GM19324 (cell line): ENCODE measurements around the gene SMAD3.
"Not testable (repeated sequence)": the region's sequence is repeated elsewhere in the genome, so short reads cannot be mapped to it uniquely, and the experiment has no call there.

ENCODE experiments used
- ATAC-seq: cut with Tn5 transposase; IDR thresholded peaks from one replicate; pipeline ENCODE4 v1.9.1; 2021; ENCODE audit warnings: mild to moderate bottlenecking, moderate library complexity; ENCODE audit not compliant: unreplicated experiment, low FRiP score

Gene SMAD3

DNA sequence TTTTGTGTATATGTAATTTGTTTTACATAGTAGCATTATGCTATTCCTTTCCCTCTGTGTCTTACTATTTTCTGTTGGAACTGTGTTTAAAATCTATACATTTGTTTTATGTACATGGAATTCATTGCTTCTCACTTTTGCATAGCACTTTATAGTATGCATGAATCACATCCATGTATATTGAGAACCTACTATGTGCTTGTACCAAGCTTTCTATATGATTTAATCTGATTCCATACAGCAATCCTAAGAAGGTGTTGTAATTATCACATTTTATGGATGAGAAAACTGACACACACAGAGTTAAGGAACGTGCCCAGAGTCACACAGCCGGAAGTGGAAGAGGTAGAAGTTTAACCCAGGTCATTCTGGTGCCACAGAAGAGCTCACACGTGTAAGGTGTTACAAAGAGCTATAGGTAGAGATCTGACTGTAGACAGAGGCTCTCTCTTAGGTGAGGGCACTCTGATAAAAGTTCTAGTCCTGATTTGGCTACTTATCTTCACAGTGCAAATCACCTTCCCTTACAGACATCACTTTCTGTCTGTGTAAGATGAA, 3.5 kb upstream of the SMAD3 start:
- ATAC-seq: no peak

DNA sequence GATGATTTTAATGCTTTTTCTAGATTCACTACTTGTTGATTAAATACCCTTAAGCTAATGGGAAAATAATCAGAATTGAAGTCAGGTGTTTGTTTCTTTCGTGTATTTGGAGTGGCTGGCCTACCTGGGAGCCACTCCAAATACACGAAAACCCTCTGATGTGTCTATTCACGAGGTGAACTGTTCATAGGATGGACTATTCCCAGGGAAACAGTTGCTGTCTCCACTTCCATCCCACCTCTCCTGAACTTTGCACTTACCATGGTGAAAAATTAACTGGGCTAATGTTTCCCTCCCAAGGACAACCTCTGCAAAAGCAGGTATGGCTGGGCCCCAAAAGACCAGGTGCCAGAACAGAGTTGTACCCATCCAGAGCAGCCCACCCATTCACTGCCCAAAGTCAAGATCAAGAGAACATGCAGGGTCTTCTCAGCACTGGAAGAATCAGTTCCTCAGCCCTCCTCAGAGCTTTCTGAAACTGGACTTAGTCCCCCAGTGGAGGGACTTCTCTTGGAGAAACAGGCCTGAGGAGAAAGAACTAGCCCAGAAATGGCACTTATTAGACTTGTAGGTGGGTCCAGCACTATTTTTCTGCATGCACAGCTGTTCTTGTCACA, 2.9 kb upstream of the SMAD3 start:
- ATAC-seq: no peak

DNA sequence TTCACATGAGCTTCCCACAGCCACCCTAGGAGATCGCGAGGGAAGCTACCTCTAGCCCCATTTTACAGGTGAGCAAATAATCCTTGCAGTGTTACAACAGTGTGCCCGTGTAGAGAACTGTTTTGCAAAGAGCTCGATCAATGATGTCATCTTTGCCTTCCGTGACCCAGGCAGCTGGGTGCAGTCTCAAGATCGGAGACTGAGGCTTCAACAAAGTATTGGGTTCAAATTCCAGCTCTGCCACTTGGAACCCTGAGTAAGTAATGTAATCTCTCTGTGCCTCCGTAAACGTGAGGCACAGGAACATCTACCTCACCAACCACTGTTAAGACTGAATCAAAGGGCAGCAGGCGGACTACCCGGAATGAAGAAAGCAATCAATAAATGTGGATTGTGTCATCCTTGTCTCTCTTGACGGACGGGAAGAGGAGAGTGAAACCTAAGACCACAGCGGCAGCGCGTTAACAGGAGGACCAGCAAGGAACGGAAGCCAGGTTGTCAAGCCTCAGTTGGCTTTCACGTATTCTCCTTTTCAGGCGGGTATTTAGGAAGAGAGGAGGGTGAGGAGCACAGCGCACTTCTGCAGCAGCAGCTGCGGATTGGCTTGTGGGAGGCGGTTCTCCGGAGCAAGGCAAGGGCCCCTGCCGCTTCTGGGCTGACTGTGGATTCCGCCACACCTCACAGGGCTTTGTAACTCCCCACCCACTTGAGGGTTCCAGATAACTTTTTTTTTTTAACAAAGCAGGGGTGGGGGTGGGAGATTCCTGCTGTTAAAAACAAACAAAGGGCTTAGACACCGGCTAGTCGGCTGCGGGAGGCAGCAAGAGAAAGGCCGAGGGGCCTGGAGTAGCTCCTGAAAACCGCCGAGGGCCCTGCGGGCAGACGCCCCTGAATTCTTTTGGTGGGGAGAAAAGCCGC, 1.5 kb upstream of the SMAD3 start:
- ATAC-seq: no peak

DNA sequence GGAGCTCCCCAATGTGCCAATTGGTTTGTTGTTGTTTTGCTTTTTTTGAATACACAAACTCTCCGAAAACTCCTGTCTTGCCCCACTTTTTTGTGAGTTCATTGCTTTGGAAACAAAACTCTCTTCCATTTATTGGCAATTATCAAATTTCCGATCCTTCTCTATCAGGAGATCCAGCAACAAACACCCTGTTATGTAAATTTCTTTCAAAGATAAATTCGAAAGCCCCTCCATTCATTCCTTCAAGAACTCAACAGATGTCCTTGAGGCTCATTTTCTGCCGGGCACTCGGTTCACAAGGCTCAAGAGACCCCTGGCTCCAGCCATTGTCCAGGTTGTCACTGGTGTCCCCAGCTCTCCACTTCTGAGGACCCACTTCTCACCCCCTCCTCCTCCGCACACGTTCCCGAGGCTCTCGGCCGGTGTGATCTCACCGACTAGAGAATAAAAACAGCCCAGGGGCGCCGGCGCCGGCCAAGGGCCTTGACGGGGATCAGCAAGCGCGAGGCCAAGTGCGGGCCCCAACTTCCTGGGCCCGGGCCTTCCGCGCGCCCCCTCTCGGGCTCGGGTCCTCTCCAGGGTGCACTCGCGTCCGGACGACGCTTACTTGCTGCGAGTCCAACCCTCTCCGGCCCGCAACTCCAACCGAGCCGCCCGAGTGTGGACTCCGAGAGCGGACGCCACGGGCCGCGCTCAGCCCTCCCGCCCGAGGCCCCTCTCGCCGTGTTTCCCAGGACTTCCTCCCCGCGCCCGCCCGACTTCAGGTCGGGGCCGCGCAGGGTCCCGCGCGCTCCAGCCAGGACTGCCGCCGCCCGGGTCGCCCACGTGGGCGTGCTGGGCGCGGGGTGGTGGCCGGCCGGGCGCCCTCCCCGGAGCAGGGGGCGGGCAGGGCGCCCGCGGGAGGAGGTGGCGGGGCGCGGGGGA, 533 bp upstream of the SMAD3 start:
- ATAC-seq: no peak

DNA sequence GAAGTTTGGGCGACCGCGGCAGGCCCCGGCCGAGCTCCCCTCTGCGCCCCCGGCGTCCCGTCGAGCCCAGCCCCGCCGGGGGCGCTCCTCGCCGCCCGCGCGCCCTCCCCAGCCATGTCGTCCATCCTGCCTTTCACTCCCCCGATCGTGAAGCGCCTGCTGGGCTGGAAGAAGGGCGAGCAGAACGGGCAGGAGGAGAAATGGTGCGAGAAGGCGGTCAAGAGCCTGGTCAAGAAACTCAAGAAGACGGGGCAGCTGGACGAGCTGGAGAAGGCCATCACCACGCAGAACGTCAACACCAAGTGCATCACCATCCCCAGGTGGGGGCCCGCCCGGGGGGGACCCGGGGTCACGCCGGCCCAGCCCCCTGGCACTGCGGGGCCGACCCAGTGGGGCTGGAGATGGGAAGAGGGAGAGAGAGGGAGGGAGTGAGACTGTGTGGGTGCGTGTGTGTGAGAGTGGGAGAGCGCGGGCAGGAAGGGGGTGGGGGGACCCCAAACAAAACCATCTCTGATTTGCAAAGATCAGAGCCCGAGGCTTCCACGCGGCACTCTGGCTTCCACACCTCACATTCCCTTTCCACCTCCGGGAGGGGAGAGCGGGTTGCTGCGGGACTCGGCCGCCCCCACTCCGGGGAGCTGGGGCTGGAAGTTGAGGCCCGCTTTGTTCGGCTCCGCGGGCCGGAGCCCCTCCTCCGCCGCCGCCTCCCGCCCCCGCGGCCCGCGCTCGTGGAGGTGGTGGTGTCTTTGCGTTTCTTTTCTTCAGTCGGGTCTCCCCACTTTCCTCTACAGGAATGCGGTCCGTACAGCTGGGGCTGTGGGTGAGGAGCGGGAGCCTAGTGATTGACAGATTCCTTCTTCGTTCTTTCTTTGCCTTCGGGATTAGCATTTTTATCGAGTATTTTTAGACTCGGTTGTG, 898 bp downstream of the SMAD3 start:
- ATAC-seq: no peak

DNA sequence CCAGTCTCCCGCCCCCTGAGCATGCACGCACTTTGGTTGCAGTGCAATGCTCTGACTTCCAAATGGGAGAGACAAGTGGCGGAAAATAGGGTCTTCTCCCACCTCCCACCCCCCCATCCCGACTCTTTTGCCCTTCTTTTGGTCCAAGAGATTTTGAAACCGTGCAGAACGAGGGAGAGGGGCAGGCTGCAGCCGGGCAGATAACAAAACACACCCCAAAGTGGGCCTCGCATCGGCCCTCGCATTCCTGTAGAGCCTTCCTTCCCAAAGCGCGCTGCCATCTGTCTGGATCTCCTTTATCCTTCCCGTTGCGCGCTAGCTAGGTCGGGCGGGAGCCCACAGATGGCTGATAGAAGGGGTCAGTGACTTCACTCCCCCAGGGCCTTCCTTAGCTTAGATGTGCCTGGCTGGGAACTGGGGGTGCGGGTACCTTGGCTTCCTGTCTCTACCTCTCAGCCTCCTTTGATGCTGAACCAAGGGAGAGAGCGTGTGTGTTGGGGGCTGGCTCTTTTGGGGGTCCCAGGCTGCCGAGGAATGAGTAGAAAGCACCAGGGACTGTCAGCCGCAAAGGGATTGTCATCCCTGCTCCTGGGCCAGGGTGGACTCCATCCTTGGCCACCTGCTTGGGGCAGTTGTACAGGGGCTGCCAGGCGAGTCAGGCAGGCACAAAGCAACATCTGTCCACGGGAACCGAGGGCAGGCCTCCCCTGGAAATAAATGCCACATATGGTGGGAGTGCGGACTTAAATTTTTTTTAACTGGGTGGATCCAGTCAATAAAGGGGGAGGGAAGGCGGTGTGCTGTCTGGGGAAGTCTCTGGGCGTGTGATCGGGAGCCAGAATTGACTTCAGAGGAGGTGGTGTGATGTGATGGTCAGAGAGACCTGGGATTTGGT, 1.8 kb downstream of the SMAD3 start:
- ATAC-seq: no peak

DNA sequence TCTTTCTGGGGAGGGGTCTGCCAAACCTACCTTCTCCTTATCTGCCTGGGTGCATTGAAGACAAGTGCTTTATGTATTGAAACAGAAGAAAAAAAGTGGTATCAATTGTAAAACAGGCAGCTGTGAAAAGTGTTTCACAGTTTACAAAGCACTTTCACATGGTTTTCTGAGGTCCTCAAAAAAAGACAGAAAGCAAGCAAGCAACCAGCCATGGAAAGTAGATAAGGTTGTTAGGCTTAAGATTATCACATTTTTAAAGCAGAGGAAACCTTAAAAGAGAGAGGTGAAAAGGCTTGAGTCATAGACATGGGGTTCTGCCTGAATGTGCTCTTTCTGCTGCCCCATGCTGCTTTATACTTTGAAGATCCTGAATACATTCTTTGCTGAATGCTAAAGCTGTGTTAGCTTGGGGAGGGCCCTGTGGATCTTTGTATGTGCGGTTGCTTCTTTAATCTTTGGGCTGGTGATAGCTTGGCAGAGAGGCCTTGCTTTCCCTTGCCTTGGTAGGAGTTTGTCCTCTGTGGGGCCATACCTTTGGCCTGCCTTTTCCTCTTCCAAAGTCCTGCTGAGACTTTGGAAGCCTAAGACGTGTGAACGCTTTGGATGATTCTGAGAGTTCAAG, 2.6 kb downstream of the SMAD3 start:
- no peak for ATAC-seq

DNA sequence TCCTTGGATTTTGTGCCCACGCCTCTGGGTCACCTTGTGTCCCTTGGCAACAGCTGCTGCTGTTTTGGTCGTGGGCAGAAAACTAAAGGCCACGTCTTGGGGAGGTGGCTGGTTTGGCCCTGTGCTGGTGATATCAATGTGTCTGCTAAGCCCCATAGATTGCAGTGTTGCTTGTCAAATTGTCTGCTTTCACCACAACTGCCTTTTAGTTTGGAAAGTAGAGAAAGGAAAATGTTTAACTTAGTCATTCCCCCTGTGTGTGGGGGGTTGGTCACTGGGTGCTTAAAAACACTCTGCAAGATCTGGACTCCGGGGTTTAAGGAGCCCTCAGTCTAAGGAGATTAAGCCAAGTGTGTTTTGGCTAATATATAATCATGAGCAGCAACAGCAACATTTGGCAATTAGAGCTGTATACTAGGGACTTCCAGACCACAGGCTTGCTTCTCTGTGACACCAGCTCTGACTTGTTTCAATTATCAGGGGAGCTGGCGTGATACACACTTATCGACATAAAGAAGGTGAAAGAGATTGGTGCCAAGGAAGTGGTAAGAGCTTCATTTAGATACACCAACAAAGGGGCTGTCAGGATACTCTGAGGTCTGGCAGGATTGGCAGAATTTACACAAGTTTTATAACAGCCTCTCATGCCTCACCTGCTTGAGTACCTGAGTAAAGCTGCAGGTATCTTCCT, 3.5 kb downstream of the SMAD3 start:
- no peak for ATAC-seq

DNA sequence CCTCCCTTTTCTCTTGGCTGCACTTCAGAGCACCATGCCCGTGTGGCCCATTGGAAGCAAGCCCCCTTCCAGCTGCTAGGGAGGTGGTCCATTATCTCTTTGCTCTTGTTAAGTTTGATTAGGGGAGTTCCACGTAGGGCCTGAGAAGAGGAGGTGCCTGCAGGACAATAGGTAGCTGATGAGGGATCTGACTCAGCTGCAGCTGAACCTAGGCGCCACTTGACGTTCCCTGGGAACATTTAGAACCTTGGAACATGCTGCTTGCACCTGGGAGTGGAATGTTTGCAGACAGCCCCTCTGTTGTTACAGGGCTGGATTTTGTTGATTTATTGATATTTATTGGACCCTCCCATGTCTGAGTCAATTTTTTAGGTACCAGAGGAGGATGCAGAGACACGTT, 4.7 kb downstream of the SMAD3 start:
- ATAC-seq: no peak

DNA sequence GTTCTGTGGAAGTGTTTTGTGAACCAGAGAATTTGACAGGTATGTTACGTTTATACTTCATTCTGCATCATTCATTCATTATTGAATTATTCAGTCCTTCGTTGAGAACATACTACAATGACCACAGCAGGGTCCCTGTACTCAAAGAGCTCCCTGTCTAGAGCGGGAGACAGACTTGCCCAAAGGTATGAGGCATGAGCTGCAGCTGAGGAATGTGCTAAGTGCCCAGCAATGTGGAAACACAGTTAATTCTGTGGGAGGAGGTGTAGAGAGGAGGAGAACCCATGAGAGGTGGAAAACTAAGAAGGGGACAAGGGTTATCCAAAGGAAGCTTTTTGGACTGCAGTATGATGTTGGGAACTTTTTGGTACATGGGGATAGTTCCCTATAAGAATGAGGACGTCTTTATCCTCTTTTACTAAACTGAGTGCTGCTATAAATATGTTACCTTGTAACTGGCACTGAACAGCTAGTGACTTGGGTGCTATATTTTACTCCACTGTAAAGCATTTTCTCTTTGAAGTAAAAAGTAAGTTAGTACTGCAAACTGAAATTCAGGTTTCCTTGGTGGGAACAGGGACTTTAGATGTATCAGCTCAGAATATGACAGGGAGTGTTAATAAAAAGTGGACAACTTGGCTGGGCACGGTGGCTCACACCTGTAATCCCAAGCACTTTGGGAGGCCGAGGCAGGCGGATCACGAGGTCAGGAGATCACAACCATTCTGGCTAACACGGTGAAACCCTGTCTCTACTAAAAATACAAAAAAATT, 5.7 kb downstream of the SMAD3 start:
- ATAC-seq: no peak

DNA sequence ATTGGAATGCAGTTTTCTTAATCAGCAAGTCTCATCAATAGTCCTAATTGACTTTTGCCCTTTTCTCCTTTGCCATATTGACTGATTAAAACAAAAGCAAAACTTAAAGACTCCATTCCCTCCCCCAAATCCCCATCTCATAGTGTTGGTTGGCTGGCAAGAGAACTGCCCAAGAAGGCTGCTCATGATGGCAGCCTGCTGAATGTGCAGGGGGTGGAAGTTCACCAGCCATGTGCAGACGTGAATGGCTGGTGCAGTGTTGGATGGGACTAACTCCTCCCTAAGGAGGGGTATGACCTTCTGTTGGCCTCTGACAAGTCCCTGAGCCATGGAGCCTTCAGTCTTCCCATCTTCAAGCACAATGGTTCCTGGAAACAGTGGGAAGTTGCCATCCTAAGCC, 7.0 kb downstream of the SMAD3 start:
- no peak for ATAC-seq

DNA sequence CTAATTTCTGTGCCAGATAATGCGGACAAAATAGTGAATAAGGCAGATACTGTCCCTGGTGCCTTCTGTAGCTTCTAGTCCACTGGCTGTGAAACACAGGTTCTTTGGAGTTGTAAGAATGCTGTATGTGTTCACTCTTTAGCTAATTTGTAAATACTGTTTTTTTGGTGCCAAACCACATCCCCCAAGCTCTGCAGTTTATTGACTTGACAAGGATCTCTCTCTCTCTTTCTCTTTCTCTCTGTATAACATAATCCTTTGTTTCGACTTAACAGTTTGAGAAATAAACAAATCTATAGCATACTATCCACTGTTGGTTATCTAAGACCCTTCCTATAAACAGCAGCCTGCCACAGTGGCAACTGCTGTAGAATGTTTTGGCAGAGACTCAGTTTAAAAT, 7.6 kb downstream of the SMAD3 start:
- no peak for ATAC-seq

DNA sequence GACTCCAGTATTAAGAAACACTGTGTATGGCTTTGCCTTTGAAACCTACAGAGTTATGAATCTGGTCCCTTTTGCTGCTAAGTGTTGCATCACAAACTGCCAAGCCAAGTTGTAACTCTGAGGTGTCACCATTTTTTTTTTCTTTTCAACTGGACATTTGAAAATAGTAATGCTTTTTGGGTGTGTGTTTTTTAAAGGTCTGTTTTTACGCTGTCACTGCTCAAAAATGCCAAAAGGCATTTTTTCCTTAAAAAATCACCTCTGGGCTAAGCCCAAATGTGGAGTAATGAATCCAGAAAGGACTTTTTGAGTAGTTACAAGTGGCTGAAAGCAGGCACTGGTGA, 9.5 kb downstream of the SMAD3 start:
- ATAC-seq: no peak

DNA sequence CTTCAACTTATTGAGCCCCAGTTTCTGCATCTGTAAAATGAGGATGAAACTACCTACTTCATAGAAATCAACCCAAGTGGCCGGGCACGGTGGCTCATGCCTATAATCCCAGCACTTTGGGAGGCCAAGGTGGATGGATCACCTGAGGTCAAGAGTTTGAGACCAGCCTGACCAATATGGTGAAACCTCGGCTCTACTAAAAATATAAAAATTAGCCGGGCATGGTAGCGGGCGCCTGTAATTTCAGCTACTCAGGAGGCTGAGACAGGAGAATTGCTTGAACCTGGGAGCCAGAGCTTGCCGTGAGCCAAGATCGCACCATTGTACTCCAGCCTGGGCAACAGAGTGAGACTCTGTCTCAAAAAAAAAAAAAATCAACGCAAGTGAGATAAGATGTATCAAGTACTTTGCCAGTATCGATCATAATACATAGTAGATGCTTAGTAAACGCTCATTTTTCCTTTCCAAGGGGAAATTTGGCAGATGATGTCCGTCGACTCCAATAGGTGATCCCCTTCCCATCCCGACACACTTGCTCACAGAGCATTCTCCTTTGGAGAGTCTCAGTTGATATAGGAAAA, 10.2 kb downstream of the SMAD3 start:
- not testable (repeated sequence) for ATAC-seq

DNA sequence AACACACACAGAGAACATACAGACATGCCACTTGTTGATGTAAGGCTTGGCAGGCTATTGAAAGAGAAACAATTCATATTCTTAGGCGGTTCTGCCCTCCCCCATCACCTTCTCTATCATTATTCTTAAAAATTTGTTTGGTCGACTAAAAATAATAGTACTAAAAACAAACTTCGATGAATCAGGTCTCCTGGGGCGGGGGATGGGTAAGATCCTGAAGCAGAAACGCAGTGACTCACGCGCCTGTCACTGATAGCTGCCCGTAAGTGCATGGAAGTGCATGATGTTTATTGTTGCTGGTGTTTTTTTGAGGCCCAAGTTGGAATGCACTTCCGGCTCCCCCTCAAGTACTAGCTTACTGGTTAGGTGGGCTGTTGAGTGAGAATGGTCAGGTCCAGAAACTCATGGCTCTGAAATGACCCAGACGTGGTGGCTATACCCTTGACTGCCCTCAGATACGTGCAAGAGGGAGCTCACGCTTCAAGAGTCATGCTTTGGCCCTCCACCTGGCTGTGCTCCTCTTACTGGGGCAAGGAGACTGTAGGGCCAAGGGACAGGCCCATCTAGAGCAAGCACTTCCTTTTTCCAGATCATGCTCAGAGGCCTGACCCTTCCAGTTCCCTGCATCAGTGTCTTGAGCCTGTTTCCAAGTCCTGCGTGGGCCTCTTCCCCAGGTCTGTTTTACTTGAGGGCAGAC, 10.9 kb downstream of the SMAD3 start:
- ATAC-seq: no peak

DNA sequence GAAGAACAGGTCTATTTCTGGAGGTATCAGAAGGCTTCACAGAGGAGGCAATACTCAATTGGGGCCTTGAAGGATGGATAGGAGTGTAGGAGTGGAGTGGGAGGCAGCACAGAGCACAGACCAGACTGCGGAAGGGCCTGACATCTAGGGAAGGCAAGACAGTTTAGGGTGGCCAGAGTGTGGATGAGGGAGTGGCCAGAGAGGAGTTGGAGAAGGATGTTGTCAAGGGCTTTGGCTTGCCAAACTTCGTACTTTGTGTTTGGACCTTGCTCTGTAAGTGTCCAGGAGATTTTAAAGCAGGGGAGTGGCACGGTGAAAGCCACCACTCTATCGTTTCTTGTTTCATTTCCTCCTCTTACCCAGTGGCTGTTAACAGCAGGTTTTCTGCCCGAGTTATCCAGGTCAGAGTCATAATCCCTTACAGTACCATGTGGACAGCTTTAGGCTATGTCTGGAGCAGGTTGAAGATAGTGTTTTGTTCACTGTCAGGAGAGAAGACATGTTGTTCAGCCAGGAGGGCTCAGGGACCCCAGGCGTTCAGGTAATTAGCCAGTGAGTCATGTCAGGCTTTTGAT, 12.3 kb downstream of the SMAD3 start:
- ATAC-seq: no peak
